ENCODE data around the gene EPOP. TPM values are rescaled to one million over a fixed set of nuclear protein-coding genes. Genes with fewer than 3 reads are reported as not detected.
A peak's percentile ranks its signal among the peaks of the same experiment; 100 is the strongest.
"Not testable (repeated sequence)": the region's sequence is repeated elsewhere in the genome, so short reads cannot be mapped to it uniquely, and the experiment has no call there.

Gene EPOP
- total RNA-seq, 1 donor from 2014 or later = 2.0 TPM

DNA sequence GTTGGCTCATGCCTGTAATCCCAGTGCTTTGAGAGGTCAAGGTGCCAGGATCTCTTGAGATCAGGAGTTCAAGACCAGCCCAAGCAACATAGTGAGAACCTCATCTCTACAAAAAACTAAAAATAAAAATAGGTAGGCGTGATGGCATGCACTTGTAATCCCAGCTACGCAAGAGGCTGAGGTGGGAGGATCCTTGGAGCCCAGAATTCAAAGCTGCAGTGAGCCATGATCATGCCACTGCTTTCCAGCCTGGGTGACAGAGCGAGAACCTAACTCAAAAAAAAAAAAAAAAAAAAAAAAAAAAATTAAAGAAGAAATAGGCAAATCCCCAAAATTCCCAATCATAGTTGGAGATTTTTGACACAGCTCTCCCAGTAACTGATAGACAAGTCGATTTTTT, 36.8 kb downstream of the EPOP start:
- TF ChIP-seq, protein P1, sequence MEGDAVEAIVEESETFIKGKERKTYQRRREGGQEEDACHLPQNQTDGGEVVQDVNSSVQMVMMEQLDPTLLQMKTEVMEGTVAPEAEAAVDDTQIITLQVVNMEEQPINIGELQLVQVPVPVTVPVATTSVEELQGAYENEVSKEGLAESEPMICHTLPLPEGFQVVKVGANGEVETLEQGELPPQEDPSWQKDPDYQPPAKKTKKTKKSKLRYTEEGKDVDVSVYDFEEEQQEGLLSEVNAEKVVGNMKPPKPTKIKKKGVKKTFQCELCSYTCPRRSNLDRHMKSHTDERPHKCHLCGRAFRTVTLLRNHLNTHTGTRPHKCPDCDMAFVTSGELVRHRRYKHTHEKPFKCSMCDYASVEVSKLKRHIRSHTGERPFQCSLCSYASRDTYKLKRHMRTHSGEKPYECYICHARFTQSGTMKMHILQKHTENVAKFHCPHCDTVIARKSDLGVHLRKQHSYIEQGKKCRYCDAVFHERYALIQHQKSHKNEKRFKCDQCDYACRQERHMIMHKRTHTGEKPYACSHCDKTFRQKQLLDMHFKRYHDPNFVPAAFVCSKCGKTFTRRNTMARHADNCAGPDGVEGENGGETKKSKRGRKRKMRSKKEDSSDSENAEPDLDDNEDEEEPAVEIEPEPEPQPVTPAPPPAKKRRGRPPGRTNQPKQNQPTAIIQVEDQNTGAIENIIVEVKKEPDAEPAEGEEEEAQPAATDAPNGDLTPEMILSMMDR (IDR thresholded peaks at IDR 0.05; ENCODE audit: partially characterized antibody, unreplicated experiment) = no peak
- Mint-ChIP-seq H3K36me3 (ENCODE audit: unreplicated experiment) (no peaks in the 10 kb centered on the region), H3K27me3 (ENCODE audit: unreplicated experiment) (no peaks in the 10 kb centered on the region), H3K27ac (ENCODE audit: unreplicated experiment) (no peak overlapping the region), H3K9me3 (ENCODE audit: unreplicated experiment) (no peaks in the 10 kb centered on the region), H3K4me3 (ENCODE audit: unreplicated experiment) (no peak overlapping the region), H3K4me1 (ENCODE audit: low read depth, unreplicated experiment) (no peaks in the 10 kb centered on the region)
- no peak for DNase-seq

DNA sequence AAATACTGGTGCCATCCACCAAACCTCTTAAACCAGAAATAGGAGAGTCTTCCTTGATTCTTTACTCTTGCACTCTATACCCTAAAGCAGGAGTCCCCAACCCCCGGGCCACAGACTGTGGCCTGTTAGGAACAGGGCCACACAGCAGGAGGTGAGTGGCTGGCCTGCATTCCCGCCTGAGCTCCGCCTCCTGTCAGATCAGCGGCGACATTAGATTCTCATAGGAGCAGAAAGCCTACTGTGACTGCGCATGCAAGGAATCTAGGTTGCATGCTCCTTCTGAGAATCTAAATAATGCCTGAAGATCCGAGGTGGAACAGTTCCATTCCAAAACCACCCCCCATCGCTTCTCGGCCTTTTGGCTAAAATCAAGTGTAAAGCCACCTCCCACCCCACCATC, 38.7 kb downstream of the EPOP start:
- Mint-ChIP-seq H3K27ac (ENCODE audit: unreplicated experiment) (no peak overlapping the region), H3K4me3 (ENCODE audit: unreplicated experiment) (no peak overlapping the region), H3K9me3 (ENCODE audit: unreplicated experiment) (peaks cover 1% of the 10 kb centered on the region), H3K36me3 (ENCODE audit: unreplicated experiment) (no peaks in the 10 kb centered on the region), H3K27me3 (ENCODE audit: unreplicated experiment) (peaks cover 2% of the 10 kb centered on the region), H3K4me1 (ENCODE audit: low read depth, unreplicated experiment) (no peaks in the 10 kb centered on the region)
- TF ChIP-seq, protein P1 (IDR thresholded peaks at IDR 0.05; ENCODE audit: partially characterized antibody, unreplicated experiment) = no peak
- DNase-seq = no peak

DNA sequence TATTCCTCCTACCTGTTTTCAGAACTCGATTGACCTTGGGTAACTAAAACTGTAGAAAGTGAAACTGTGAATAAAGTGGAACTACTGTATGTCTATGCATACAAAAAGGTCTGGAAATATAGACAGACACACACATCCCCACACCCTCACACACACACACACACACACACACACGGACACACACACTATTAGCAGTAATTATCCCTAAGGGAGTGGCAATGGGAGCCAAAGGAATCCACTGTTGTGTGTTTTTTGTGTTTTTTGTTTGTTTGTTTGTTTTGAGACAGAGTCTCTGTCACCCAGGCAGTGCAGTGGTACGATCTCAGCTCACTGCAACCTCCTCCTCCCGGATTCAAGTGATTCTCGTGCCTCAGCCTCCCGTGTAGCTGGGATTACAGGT, 42.4 kb downstream of the EPOP start:
- TF ChIP-seq, protein P1 (IDR thresholded peaks at IDR 0.05; ENCODE audit: partially characterized antibody, unreplicated experiment) = no peak
- peak overlapping the region; percentile 59 for H3K27ac Mint-ChIP-seq (ENCODE audit: unreplicated experiment)
- H3K36me3 Mint-ChIP-seq (ENCODE audit: unreplicated experiment) = no peaks in the 10 kb centered on the region
- peaks cover 2% of the 10 kb centered on the region for H3K27me3 Mint-ChIP-seq (ENCODE audit: unreplicated experiment)
- H3K4me3 Mint-ChIP-seq (ENCODE audit: unreplicated experiment) = no peak overlapping the region
- H3K4me1 Mint-ChIP-seq (ENCODE audit: low read depth, unreplicated experiment) = no peaks in the 10 kb centered on the region
- no peak for DNase-seq
- H3K9me3 Mint-ChIP-seq (ENCODE audit: unreplicated experiment) = peaks cover 7% of the 10 kb centered on the region

DNA sequence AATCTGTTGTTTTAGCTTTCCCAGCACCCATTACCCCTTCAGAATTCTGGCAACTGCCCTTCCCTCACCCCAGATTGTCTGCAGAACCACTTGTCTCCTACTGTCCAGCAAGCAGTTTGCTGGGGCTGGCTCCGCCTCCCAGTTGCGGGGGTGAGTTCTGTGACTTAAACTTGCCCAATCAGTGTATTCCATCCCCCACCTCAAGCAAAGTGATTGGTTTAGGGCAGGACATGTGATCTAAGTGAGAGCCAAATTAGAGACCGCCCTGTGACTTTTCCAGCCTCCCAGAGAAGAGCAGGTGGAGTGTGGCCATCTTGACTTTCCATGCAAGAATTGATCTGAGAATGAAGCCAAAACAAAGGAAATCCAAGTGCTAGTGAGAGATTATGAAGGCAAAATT, 46.3 kb downstream of the EPOP start:
- DNase-seq = no peak
- H3K27ac Mint-ChIP-seq (ENCODE audit: unreplicated experiment) = no peak overlapping the region
- peaks cover 7% of the 10 kb centered on the region for H3K9me3 Mint-ChIP-seq (ENCODE audit: unreplicated experiment)
- H3K27me3 Mint-ChIP-seq (ENCODE audit: unreplicated experiment) = peaks cover 2% of the 10 kb centered on the region
- no peak overlapping the region for H3K4me3 Mint-ChIP-seq (ENCODE audit: unreplicated experiment)
- no peaks in the 10 kb centered on the region for H3K4me1 Mint-ChIP-seq (ENCODE audit: low read depth, unreplicated experiment)
- TF ChIP-seq, protein P1 (IDR thresholded peaks at IDR 0.05; ENCODE audit: partially characterized antibody, unreplicated experiment) = no peak
- no peaks in the 10 kb centered on the region for H3K36me3 Mint-ChIP-seq (ENCODE audit: unreplicated experiment)

DNA sequence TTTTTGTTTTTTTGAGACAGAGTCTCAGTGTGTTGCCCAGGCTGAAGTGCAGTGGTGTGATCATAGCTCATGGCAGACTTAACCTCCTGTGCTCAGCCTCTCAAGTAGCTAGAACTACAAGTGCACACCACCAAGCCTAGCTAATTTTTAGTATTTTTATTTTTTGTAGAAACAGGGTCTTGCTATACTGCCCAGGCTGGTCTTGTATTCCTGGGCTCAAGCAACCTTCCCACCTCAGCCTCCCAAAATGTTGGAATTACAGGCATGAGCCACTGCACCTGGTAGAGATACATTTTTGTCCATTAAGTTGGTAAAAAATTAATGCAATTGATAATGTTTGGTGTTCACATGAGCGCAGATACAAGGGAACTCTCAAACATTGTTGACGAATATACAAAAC, 46.8 kb downstream of the EPOP start:
- TF ChIP-seq, protein P1 (IDR thresholded peaks at IDR 0.05; ENCODE audit: partially characterized antibody, unreplicated experiment) = no peak
- no peak overlapping the region for H3K27ac Mint-ChIP-seq (ENCODE audit: unreplicated experiment)
- peaks cover 2% of the 10 kb centered on the region for H3K27me3 Mint-ChIP-seq (ENCODE audit: unreplicated experiment)
- H3K36me3 Mint-ChIP-seq (ENCODE audit: unreplicated experiment) = no peaks in the 10 kb centered on the region
- no peak overlapping the region for H3K4me3 Mint-ChIP-seq (ENCODE audit: unreplicated experiment)
- DNase-seq = no peak
- no peaks in the 10 kb centered on the region for H3K4me1 Mint-ChIP-seq (ENCODE audit: low read depth, unreplicated experiment)
- H3K9me3 Mint-ChIP-seq (ENCODE audit: unreplicated experiment) = peaks cover 7% of the 10 kb centered on the region

DNA sequence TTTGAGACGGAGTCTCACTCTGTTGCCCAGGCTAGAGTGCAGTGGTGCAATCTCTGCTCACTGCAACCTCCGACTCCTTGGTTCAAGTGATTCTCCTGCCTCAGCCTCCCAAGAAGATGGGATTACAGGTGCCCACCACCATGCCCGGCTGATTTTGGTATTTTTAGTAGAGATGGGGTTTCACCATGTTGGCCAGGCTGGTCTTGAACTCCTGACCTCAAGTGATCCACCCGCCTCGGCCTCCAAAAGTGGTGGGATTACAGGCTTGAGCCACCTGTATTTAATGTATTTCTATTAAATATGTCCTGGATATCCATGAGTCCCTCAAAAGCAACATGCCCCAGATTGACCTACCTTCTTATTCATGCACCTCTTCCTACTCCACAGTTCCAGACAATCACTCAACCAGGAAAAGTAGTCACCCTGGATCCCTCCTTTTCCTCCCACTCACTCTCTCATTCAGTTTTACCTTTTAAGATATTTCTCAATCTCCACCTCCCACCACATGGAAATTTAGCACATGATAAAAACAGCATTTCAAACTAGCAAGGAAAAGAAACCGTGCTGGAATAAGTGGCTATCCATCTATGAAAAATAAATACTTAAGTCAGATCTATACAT, 48.0 kb downstream of the EPOP start:
- H3K36me3 Mint-ChIP-seq (ENCODE audit: unreplicated experiment); H3K9me3 Mint-ChIP-seq (ENCODE audit: unreplicated experiment); H3K4me3 Mint-ChIP-seq (ENCODE audit: unreplicated experiment); H3K27me3 Mint-ChIP-seq (ENCODE audit: unreplicated experiment); H3K27ac Mint-ChIP-seq (ENCODE audit: unreplicated experiment); H3K4me1 Mint-ChIP-seq (ENCODE audit: low read depth, unreplicated experiment); DNase-seq: not testable (repeated sequence)

Measured in glutamatergic neuron (in vitro differentiated cells).